Measurements from ENCODE around the gene PSPN.

PSPN gene

DNA sequence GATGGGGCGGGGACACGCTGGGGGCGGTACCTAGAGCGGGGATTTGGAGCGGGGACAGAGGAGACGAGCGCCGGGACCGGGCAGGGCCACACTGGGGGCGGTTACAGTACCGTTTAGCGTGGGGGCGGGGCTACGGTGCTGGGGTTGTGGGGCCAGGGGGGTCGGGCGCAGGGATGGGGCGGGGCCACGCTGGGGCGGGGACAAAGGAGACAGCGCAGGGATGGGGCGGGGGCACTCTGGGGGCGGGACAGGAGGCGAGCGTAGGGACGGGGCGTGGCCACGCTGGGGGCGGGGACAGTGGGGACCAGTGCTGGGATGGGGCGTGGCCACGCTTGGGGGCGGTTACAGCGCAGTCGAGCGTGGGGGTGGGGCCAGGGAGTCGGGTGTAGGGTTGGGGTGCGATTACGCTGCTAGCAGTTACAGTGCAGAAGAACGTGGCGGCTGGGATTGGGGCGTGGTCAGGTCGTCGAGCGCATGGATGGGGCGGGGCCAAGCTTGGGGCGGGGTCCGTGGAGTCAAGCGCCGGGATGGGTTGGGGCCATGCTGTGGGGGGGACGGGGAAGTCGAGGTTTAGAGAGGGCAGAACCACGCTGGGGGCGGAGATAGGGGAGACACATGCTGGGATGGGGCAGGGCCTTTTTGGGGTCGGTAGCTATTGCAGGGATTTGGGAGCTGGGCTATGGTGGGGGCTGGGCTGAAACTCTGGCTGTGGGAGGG is 2.5 kb downstream of the PSPN start:
- DNase-seq: peak; percentile 98
- H3K79me2 ChIP-seq (ENCODE audit: control insufficient read depth, insufficient read depth, low read length): no peaks in the 10 kb centered on the region
- H3K36me3 ChIP-seq (ENCODE audit: control insufficient read depth, insufficient read depth, low read length): no peaks in the 10 kb centered on the region
- peak overlapping the region; percentile 99 for H3K56ac ChIP-seq (ENCODE audit: low read length)
- peak overlapping the region; percentile 91 for H3K27ac ChIP-seq (ENCODE audit: low read depth, low read length)
- WGBS (ENCODE audit: extremely low coverage, insufficient coverage, low lambda C conversion rate): no CpG with 5 or more reads among the region's 53 CpGs
- no peak overlapping the region for H2BK120ac ChIP-seq (ENCODE audit: low read depth, low read length)
- H3K4ac ChIP-seq (ENCODE audit: low read depth, low read length): no peak overlapping the region
- H3K4me2 ChIP-seq (ENCODE audit: low read length): peak overlapping the region; percentile 42
- peak overlapping the region; percentile 95 for H3K4me3 ChIP-seq (ENCODE audit: low read length)
- H4K8ac ChIP-seq (ENCODE audit: low read depth, low read length): no peak overlapping the region
- no peak overlapping the region for H3K23ac ChIP-seq (ENCODE audit: low read length)
- no peaks in the 10 kb centered on the region for H3K79me1 ChIP-seq (ENCODE audit: low read length)
- peaks cover 4% of the 10 kb centered on the region for H3K4me1 ChIP-seq (ENCODE audit: control insufficient read depth, low read depth, low read length)
- H2BK15ac ChIP-seq (replicated peaks; ENCODE audit: low read depth): no peak overlapping the region
- peak overlapping the region; percentile 25 for H3K18ac ChIP-seq (ENCODE audit: low read length)
- peak overlapping the region; percentile 98 for H3K9ac ChIP-seq (ENCODE audit: low read length)
- no peak overlapping the region for H4K5ac ChIP-seq (ENCODE audit: low read length)
- H2BK5ac ChIP-seq (ENCODE audit: low read length): no peak overlapping the region
- H3K27me3 ChIP-seq (ENCODE audit: insufficient read depth, low read length, poor library complexity): no peaks in the 10 kb centered on the region
- no peak overlapping the region for H2AK5ac ChIP-seq (ENCODE audit: low read length)

DNA sequence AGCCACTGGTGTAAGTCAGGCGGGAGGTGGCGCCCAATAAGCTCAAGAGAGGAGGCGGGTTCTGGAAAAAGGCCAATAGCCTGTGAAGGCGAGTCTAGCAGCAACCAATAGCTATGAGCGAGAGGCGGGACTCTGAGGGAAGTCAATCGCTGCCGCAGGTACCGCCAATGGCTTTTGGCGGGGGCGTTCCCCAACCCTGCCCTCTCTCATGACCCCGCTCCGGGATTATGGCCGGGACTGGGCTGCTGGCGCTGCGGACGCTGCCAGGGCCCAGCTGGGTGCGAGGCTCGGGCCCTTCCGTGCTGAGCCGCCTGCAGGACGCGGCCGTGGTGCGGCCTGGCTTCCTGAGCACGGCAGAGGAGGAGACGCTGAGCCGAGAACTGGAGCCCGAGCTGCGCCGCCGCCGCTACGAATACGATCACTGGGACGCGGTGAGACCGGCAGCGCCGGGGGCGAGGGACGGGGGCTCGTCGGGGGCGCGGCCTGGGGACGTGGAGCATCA is 3.1 kb downstream of the PSPN start, which contains the start of gene ALKBH7:
TSS of gene ALKBH7 (plus strand) at position 201 of the 502 bp plus-strand sequence. CDS start at position 228, 27 bp downstream.
- WGBS (ENCODE audit: extremely low coverage, insufficient coverage, low lambda C conversion rate): no CpG with 5 or more reads among the region's 47 CpGs

GRCh38 chr19:6364353-6364752 is 11.4 kb downstream of the PSPN start:
- H2BK15ac ChIP-seq (replicated peaks; ENCODE audit: low read depth): no peak overlapping the region
- H3K27me3 ChIP-seq (ENCODE audit: insufficient read depth, low read length, poor library complexity): no peaks in the 10 kb centered on the region
- WGBS (ENCODE audit: extremely low coverage, insufficient coverage, low lambda C conversion rate): no CpG with 5 or more reads among the region's 21 CpGs
- no peaks in the 10 kb centered on the region for H3K4me1 ChIP-seq (ENCODE audit: control insufficient read depth, low read depth, low read length)
- H3K4me2 ChIP-seq (ENCODE audit: low read length): no peak overlapping the region
- no peak overlapping the region for H3K4me3 ChIP-seq (ENCODE audit: low read length)
- peaks cover 2% of the 10 kb centered on the region for H3K36me3 ChIP-seq (ENCODE audit: control insufficient read depth, insufficient read depth, low read length)
- H3K27ac ChIP-seq (ENCODE audit: low read depth, low read length): no peak overlapping the region
- DNase-seq: no peak
- no peak overlapping the region for H3K56ac ChIP-seq (ENCODE audit: low read length)
- no peak overlapping the region for H4K5ac ChIP-seq (ENCODE audit: low read length)
- H2AK5ac ChIP-seq (ENCODE audit: low read length): no peak overlapping the region
- H3K79me1 ChIP-seq (ENCODE audit: low read length): no peaks in the 10 kb centered on the region
- H3K79me2 ChIP-seq (ENCODE audit: control insufficient read depth, insufficient read depth, low read length): no peaks in the 10 kb centered on the region
- no peak overlapping the region for H2BK120ac ChIP-seq (ENCODE audit: low read depth, low read length)
- H3K4ac ChIP-seq (ENCODE audit: low read depth, low read length): no peak overlapping the region
- H3K23ac ChIP-seq (ENCODE audit: low read length): no peak overlapping the region
- no peak overlapping the region for H3K18ac ChIP-seq (ENCODE audit: low read length)
- no peak overlapping the region for H3K9ac ChIP-seq (ENCODE audit: low read length)
- no peak overlapping the region for H2BK5ac ChIP-seq (ENCODE audit: low read length)
- H4K8ac ChIP-seq (ENCODE audit: low read depth, low read length): no peak overlapping the region

More for the DNA sequence above, 3.1 kb downstream of the PSPN start, which contains the start of gene ALKBH7:
- H3K4me2 ChIP-seq (ENCODE audit: low read length): peak within 1 kb of the TSS; percentile 75
- H4K8ac ChIP-seq (ENCODE audit: low read depth, low read length): no peak within 1 kb of the TSS
- H3K23ac ChIP-seq (ENCODE audit: low read length): no peak within 1 kb of the TSS
- peak within 1 kb of the TSS; percentile 25 for H3K18ac ChIP-seq (ENCODE audit: low read length)
- no peak within 1 kb of the TSS for H2BK15ac ChIP-seq (replicated peaks; ENCODE audit: low read depth)
- no peak within 1 kb of the TSS for H2AK5ac ChIP-seq (ENCODE audit: low read length)
- peak within 1 kb of the TSS; percentile 99 for H3K56ac ChIP-seq (ENCODE audit: low read length)
- peak within 1 kb of the TSS; percentile 91 for H2BK5ac ChIP-seq (ENCODE audit: low read length)
- no peak within 1 kb of the TSS for H2BK120ac ChIP-seq (ENCODE audit: low read depth, low read length)
- H3K27ac ChIP-seq (ENCODE audit: low read depth, low read length): peak within 1 kb of the TSS; percentile 91
- peak; percentile 100 for DNase-seq
- H3K4me3 ChIP-seq (ENCODE audit: low read length): peak within 1 kb of the TSS; percentile 95
- H3K79me2 ChIP-seq (ENCODE audit: control insufficient read depth, insufficient read depth, low read length): no peaks in the 10 kb centered on the region
- H3K9ac ChIP-seq (ENCODE audit: low read length): peak within 1 kb of the TSS; percentile 98
- H4K5ac ChIP-seq (ENCODE audit: low read length): no peak within 1 kb of the TSS
- no peaks in the 10 kb centered on the region for H3K79me1 ChIP-seq (ENCODE audit: low read length)
- H3K36me3 ChIP-seq (ENCODE audit: control insufficient read depth, insufficient read depth, low read length): no peaks in the 10 kb centered on the region
- no peak within 1 kb of the TSS for H3K4ac ChIP-seq (ENCODE audit: low read depth, low read length)
- H3K27me3 ChIP-seq (ENCODE audit: insufficient read depth, low read length, poor library complexity): no peaks in the 10 kb centered on the region
- H3K4me1 ChIP-seq (ENCODE audit: control insufficient read depth, low read depth, low read length): peaks cover 4% of the 10 kb centered on the region

GRCh38 chr19:6362351-6362801 is 13.4 kb downstream of the PSPN start:
- Histone ChIP-seq H3K4me3 (ENCODE audit: low read length) (peak overlapping the region; percentile 66), H3K18ac (ENCODE audit: low read length) (peak overlapping the region; percentile 75), H3K79me2 (ENCODE audit: control insufficient read depth, insufficient read depth, low read length) (no peaks in the 10 kb centered on the region), H2AK5ac (ENCODE audit: low read length) (no peak overlapping the region), H3K36me3 (ENCODE audit: control insufficient read depth, insufficient read depth, low read length) (peaks cover 2% of the 10 kb centered on the region), H3K27ac (ENCODE audit: low read depth, low read length) (no peak overlapping the region), H4K8ac (ENCODE audit: low read depth, low read length) (no peak overlapping the region), H3K23ac (ENCODE audit: low read length) (no peak overlapping the region), H3K27me3 (ENCODE audit: insufficient read depth, low read length, poor library complexity) (no peaks in the 10 kb centered on the region), H3K56ac (ENCODE audit: low read length) (peak overlapping the region; percentile 96), H3K4ac (ENCODE audit: low read depth, low read length) (peak overlapping the region; percentile 71), H2BK15ac (replicated peaks; ENCODE audit: low read depth) (no peak overlapping the region), H3K4me2 (ENCODE audit: low read length) (peak overlapping the region; percentile 74), H2BK5ac (ENCODE audit: low read length) (no peak overlapping the region), H3K9ac (ENCODE audit: low read length) (peak overlapping the region; percentile 89), H3K4me1 (ENCODE audit: control insufficient read depth, low read depth, low read length) (no peaks in the 10 kb centered on the region), H4K5ac (ENCODE audit: low read length) (no peak overlapping the region), H2BK120ac (ENCODE audit: low read depth, low read length) (no peak overlapping the region), H3K79me1 (ENCODE audit: low read length) (no peaks in the 10 kb centered on the region)
- WGBS (ENCODE audit: extremely low coverage, insufficient coverage, low lambda C conversion rate): no CpG with 5 or more reads among the region's 11 CpGs
- DNase-seq: no peak

- WGBS (ENCODE audit: extremely low coverage, insufficient coverage, low lambda C conversion rate): no CpG with 5 or more reads among the region's 7 CpGs
- peak overlapping the region; percentile 74 for H3K4me2 ChIP-seq (ENCODE audit: low read length)
- H4K5ac ChIP-seq (ENCODE audit: low read length): no peak overlapping the region
- H3K9ac ChIP-seq (ENCODE audit: low read length): peak overlapping the region; percentile 89
- H2BK120ac ChIP-seq (ENCODE audit: low read depth, low read length): no peak overlapping the region
- no peak overlapping the region for H2BK15ac ChIP-seq (replicated peaks; ENCODE audit: low read depth)
- no peak overlapping the region for H2AK5ac ChIP-seq (ENCODE audit: low read length)
- H3K36me3 ChIP-seq (ENCODE audit: control insufficient read depth, insufficient read depth, low read length): peaks cover 2% of the 10 kb centered on the region
- peak overlapping the region; percentile 66 for H3K4me3 ChIP-seq (ENCODE audit: low read length)
- H2BK5ac ChIP-seq (ENCODE audit: low read length): no peak overlapping the region
- no peaks in the 10 kb centered on the region for H3K27me3 ChIP-seq (ENCODE audit: insufficient read depth, low read length, poor library complexity)
- H3K23ac ChIP-seq (ENCODE audit: low read length): peak overlapping the region; percentile 72
- peak overlapping the region; percentile 71 for H3K4ac ChIP-seq (ENCODE audit: low read depth, low read length)
- H3K27ac ChIP-seq (ENCODE audit: low read depth, low read length): no peak overlapping the region
- no peaks in the 10 kb centered on the region for H3K79me2 ChIP-seq (ENCODE audit: control insufficient read depth, insufficient read depth, low read length)
- H3K18ac ChIP-seq (ENCODE audit: low read length): peak overlapping the region; percentile 75
- H3K4me1 ChIP-seq (ENCODE audit: control insufficient read depth, low read depth, low read length): no peaks in the 10 kb centered on the region
- peak overlapping the region; percentile 96 for H3K56ac ChIP-seq (ENCODE audit: low read length)
- DNase-seq: no peak
- no peak overlapping the region for H4K8ac ChIP-seq (ENCODE audit: low read depth, low read length)
- no peaks in the 10 kb centered on the region for H3K79me1 ChIP-seq (ENCODE audit: low read length)
Observed at GRCh38 chr19:6362027-6362350, 13.7 kb downstream of the PSPN start.
